PFSK-1 (cell line): Measurements from ENCODE around the gene UXS1.

Experiments used
- POLR2AphosphoS5 ChIP-seq: IDR thresholded peaks from 2 replicates; pipeline ENCODE4 v1.6.1; 2012; ENCODE audit warnings: low read depth, mild to moderate bottlenecking, control low read depth, low read length, moderate library complexity
- REST ChIP-seq, 2 experiments: IDR thresholded peaks; 2 replicates each; pipeline versions ENCODE4 v1.6.1 to v1.8.0; 2011 to 2012; ENCODE audit warnings: low read depth in 2 of 2, low read length in 2 of 2, control low read depth in 1 of 2, inconsistent platforms in 1 of 2, mild to moderate bottlenecking in 1 of 2, moderate library complexity in 1 of 2; ENCODE audit not compliant: insufficient read depth in 1 of 2

GRCh38 chr2:106124106-106124756 lies 69.9 kb downstream of the UXS1 start:
- TF ChIP-seq REST (IDR thresholded peaks at IDR 0.05; ENCODE audit: insufficient read depth in 1 of 2, low read depth in 2 of 2, low read length in 2 of 2) = no peak
- TF ChIP-seq POLR2AphosphoS5 = no peak
